ENCODE data around the gene MCUB.

- TF ChIP-seq CTCF (IDR thresholded peaks at IDR 0.05) (no peak), POLR2A (IDR thresholded peaks at IDR 0.05) (no peak), POLR2AphosphoS5 (IDR thresholded peaks at IDR 0.05) (no peak)
Observed at GRCh38 chr4:109614466-109614865, 54.4 kb downstream of the MCUB start.

All from prostate gland (tissue), 2 donors.